Mesenchymal stem cell (in vitro differentiated cells and primary cell): ENCODE data around the gene MEF2A.
A peak's percentile ranks its signal among the peaks of the same experiment; 100 is the strongest.

Source experiments
- DNase-seq: peaks from one replicate; pipeline ENCODE4 v3.0.0-alpha.2; 2013
- H2AFZ ChIP-seq: one replicate; pipeline ENCODE4 v1.6.1; 2013; ENCODE audit warnings: low read depth, mild to moderate bottlenecking, control low read depth, inconsistent platforms, low read length, moderate library complexity
- H2AK5ac ChIP-seq: 2 replicates; pipeline ENCODE4 v1.6.1; 2013; ENCODE audit warnings: low read length, moderate library complexity, mild to moderate bottlenecking, inconsistent platforms; ENCODE audit not compliant: severe bottlenecking
- H2BK120ac ChIP-seq: one replicate; pipeline ENCODE4 v1.6.1; 2013; ENCODE audit warnings: low read depth, mild to moderate bottlenecking, inconsistent platforms, low read length, moderate library complexity
- H2BK12ac ChIP-seq, 2 experiments: one replicate each; pipeline ENCODE4 v1.6.1; 2013; ENCODE audit warnings: inconsistent platforms in 2 of 2, low read length in 2 of 2, mild to moderate bottlenecking in 2 of 2, moderate library complexity in 2 of 2, control low read depth in 1 of 2
- H2BK15ac ChIP-seq: one replicate; pipeline ENCODE4 v1.6.1; 2013; ENCODE audit warnings: mild to moderate bottlenecking, low read depth, inconsistent platforms; ENCODE audit not compliant: poor library complexity, severe bottlenecking
- H2BK5ac ChIP-seq: 2 replicates; pipeline ENCODE4 v1.6.1; 2013; ENCODE audit warnings: low read depth, mild to moderate bottlenecking, low read length, control low read depth, inconsistent platforms; ENCODE audit not compliant: poor library complexity, severe bottlenecking
- H3K14ac ChIP-seq, 2 experiments: one replicate each; pipeline ENCODE4 v1.6.1; 2013; ENCODE audit warnings: inconsistent platforms in 2 of 2, low read length in 2 of 2, control low read depth in 1 of 2, mild to moderate bottlenecking in 1 of 2, moderate library complexity in 1 of 2
- H3K18ac ChIP-seq, 2 experiments: one replicate each; pipeline ENCODE4 v1.6.1; 2013; ENCODE audit warnings: inconsistent platforms in 2 of 2, low read length in 2 of 2, control low read depth in 1 of 2, low read depth in 1 of 2, mild to moderate bottlenecking in 1 of 2
- H3K23ac ChIP-seq, 2 experiments: one replicate each; pipeline ENCODE4 v1.6.1; 2013; ENCODE audit warnings: inconsistent platforms in 2 of 2, low read length in 2 of 2, mild to moderate bottlenecking in 2 of 2, moderate library complexity in 2 of 2, control low read depth in 1 of 2
- H3K27ac ChIP-seq: 2 replicates; pipeline ENCODE4 v1.5.1; 2013; ENCODE audit warnings: mild to moderate bottlenecking, moderate library complexity, low read length, control low read depth, inconsistent platforms; ENCODE audit not compliant: poor library complexity, severe bottlenecking
- H3K27me3 ChIP-seq, 2 experiments: 2 replicates each; pipeline versions ENCODE4 v1.6.1 to v1.7.0; 2013; ENCODE audit warnings: low read length in 2 of 2, mild to moderate bottlenecking in 2 of 2, moderate library complexity in 2 of 2, control low read depth in 1 of 2, inconsistent platforms in 1 of 2; ENCODE audit not compliant: control insufficient read depth in 1 of 2, insufficient read depth in 1 of 2
- H3K36me3 ChIP-seq, 2 experiments: 2 replicates each; pipeline versions ENCODE4 v1.6.1 to v1.7.0; 2013; ENCODE audit warnings: low read length in 2 of 2, control low read depth in 1 of 2, inconsistent platforms in 1 of 2, low read depth in 1 of 2, mild to moderate bottlenecking in 1 of 2; ENCODE audit not compliant: insufficient read depth in 2 of 2, control insufficient read depth in 1 of 2
- H3K4ac ChIP-seq, 2 experiments: one replicate each; pipeline ENCODE4 v1.6.1; 2013; ENCODE audit warnings: inconsistent platforms in 2 of 2, low read length in 2 of 2, mild to moderate bottlenecking in 2 of 2, moderate library complexity in 2 of 2, control low read depth in 1 of 2, low read depth in 1 of 2
- H3K4me1 ChIP-seq: 2 replicates; pipeline ENCODE4 v1.6.1; 2013; ENCODE audit warnings: low read depth, low read length, control low read depth; ENCODE audit not compliant: control insufficient read depth, insufficient read depth
- H3K4me2 ChIP-seq: 2 replicates; pipeline ENCODE4 v1.6.1; 2013; ENCODE audit warnings: low read length, mild to moderate bottlenecking, inconsistent platforms; ENCODE audit not compliant: poor library complexity, severe bottlenecking
- H3K4me3 ChIP-seq, 2 experiments: 2 replicates each; pipeline versions ENCODE4 v1.5.1 to v1.7.0; 2013; ENCODE audit warnings: low read length in 2 of 2, mild to moderate bottlenecking in 2 of 2, control low read depth in 1 of 2, low read depth in 1 of 2; ENCODE audit not compliant: insufficient read depth in 1 of 2
- H3K79me1 ChIP-seq: replicated peaks from 2 replicates; pipeline ENCODE4 v1.6.1; 2013; ENCODE audit warnings: mild to moderate bottlenecking, control low read depth, low read length, inconsistent platforms; ENCODE audit not compliant: poor library complexity, severe bottlenecking
- H3K9ac ChIP-seq: 2 replicates; pipeline ENCODE4 v1.7.0; 2013; ENCODE audit warnings: mild to moderate bottlenecking, low read length, moderate library complexity
- H3K9me3 ChIP-seq: 2 replicates; pipeline ENCODE4 v1.7.0; 2013; ENCODE audit warnings: mild to moderate bottlenecking, low read length; ENCODE audit not compliant: control insufficient read depth
- H4K8ac ChIP-seq: one replicate; pipeline ENCODE4 v1.6.1; 2013; ENCODE audit warnings: inconsistent platforms, mild to moderate bottlenecking, low read length, moderate library complexity
- H4K91ac ChIP-seq: one replicate; pipeline ENCODE4 v1.6.1; 2013; ENCODE audit warnings: mild to moderate bottlenecking, low read length, inconsistent platforms
- WGBS: methylation state at CpG from one replicate; pipeline ENCODE4 v1.1.7; 2013; ENCODE audit warnings: mixed read lengths; 5-methylcytosine and 5-hydroxymethylcytosine counted together

MEF2A gene

DNA sequence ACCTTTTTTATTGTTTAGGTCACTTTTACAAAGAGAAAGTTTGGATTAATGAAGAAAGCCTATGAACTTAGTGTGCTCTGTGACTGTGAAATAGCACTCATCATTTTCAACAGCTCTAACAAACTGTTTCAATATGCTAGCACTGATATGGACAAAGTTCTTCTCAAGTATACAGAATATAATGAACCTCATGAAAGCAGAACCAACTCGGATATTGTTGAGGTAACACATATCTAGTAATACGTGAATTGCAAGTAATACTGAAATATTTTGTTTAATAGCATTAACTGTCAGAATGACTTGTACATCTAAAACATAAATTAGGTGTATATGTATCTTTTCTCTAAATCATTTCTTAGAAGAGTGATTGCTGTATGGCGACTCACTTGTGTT is 79.8 kb downstream of the MEF2A start:
- H2BK5ac ChIP-seq = no peak overlapping the region
- H3K36me3 ChIP-seq = peaks cover 9 to 32% of the 10 kb centered on the region in 2 experiments
- H3K14ac ChIP-seq = no peak overlapping the region
- H4K91ac ChIP-seq = no peak overlapping the region
- H3K4ac ChIP-seq = no peak overlapping the region
- H4K8ac ChIP-seq = no peak overlapping the region
- DNase-seq = no peak
- no peak overlapping the region for H2AFZ ChIP-seq
- no peak overlapping the region for H3K9ac ChIP-seq
- H3K18ac ChIP-seq = no peak overlapping the region
- H3K79me1 ChIP-seq = peaks cover 14% of the 10 kb centered on the region
- H2BK15ac ChIP-seq = no peak overlapping the region
- no CpG with 5 or more reads among the region's 3 CpGs for WGBS
- H2AK5ac ChIP-seq = no peak overlapping the region
- H3K27ac ChIP-seq = no peak overlapping the region
- no peak overlapping the region for H3K4me3 ChIP-seq
- H3K23ac ChIP-seq = no peak overlapping the region
- H2BK12ac ChIP-seq = no peak overlapping the region
- no peaks in the 10 kb centered on the region for H3K4me1 ChIP-seq
- H3K27me3 ChIP-seq = no peaks in the 10 kb centered on the region
- H2BK120ac ChIP-seq = no peak overlapping the region
- no peak overlapping the region for H3K4me2 ChIP-seq
- no peaks in the 10 kb centered on the region for H3K9me3 ChIP-seq

DNA sequence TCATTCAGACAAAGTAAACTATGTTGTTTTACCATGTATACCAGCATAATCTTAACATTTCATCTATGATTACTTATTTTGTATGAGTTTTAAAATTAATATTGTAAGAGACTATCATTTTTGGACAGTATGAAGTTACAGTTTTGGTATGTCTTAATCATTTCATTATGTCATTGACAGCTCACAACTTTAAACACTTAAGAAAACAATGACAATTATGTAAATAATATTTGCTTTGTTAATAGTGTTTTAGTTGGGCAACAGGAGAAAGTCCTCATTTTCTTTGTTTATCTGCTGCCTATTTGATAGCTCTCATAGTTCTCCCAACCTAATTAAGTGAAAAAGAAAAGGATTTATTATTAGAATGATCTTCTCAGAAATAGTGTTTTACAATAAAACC is 80.2 kb downstream of the MEF2A start:
- no peak overlapping the region for H3K9ac ChIP-seq
- no peak overlapping the region for H2BK12ac ChIP-seq
- no peak overlapping the region for H2AFZ ChIP-seq
- peaks cover 12% of the 10 kb centered on the region for H3K79me1 ChIP-seq
- no peak overlapping the region for H3K27ac ChIP-seq
- no peak overlapping the region for H3K4me3 ChIP-seq
- no peaks in the 10 kb centered on the region for H3K27me3 ChIP-seq
- H3K18ac ChIP-seq = no peak overlapping the region
- H3K4me1 ChIP-seq = no peaks in the 10 kb centered on the region
- H3K4ac ChIP-seq = no peak overlapping the region
- H3K23ac ChIP-seq = no peak overlapping the region
- H3K14ac ChIP-seq = no peak overlapping the region
- DNase-seq = no peak
- H3K9me3 ChIP-seq = no peaks in the 10 kb centered on the region
- no peak overlapping the region for H2BK15ac ChIP-seq
- H3K36me3 ChIP-seq = peaks cover 7 to 29% of the 10 kb centered on the region in 2 experiments
- no peak overlapping the region for H2BK5ac ChIP-seq
- no peak overlapping the region for H2BK120ac ChIP-seq
- H4K91ac ChIP-seq = no peak overlapping the region
- no peak overlapping the region for H3K4me2 ChIP-seq
- no peak overlapping the region for H4K8ac ChIP-seq
- no peak overlapping the region for H2AK5ac ChIP-seq

DNA sequence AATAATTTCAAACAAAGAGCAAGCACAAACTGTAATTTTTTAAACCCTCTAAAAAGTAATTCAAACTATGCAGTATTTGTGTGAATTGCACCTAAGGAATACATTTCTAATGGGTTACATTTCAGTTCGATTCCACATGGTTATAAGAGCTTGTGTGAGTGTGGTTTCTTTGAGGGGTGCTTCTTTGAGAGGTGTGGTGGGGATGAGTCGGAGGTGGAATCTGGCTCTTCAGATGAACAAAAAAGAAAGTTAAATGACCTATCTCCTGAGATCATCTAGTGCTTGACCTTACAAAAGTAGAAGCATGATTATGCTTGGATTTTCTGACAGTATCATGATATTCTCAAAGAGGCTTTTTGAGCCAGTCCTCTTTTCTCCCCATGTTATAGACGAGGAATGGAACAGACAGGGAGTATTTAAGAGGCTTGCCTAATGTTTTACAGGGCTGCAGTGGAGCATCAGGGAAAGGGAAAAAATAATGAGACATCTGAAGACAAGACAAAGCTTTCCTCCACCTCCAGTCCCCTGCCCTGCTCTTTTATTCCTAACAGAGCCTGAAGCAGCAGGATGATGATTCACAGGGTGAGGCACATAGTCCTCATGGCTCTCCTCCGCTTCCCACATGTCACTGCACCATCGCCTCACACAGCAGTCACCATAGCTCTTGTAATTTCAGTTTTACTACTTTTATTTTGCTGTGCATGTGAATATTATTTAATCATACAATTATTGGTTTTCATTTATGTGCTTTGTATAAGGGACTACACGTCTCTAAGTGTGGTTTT is 85.4 kb downstream of the MEF2A start:
- no peak overlapping the region for H3K4me3 ChIP-seq
- H2AK5ac ChIP-seq = no peak overlapping the region
- peak; percentile 39 for DNase-seq
- H3K4me2 ChIP-seq = no peak overlapping the region
- H2BK15ac ChIP-seq = no peak overlapping the region
- H4K91ac ChIP-seq = no peak overlapping the region
- peaks cover 6 to 20% of the 10 kb centered on the region in 2 experiments for H3K36me3 ChIP-seq
- no peak overlapping the region for H2AFZ ChIP-seq
- no peak overlapping the region for H3K4ac ChIP-seq
- H2BK12ac ChIP-seq = no peak overlapping the region
- H3K18ac ChIP-seq = no peak overlapping the region
- H2BK120ac ChIP-seq = no peak overlapping the region
- H3K23ac ChIP-seq = no peak overlapping the region
- H3K4me1 ChIP-seq = no peaks in the 10 kb centered on the region
- H4K8ac ChIP-seq = no peak overlapping the region
- no peak overlapping the region for H2BK5ac ChIP-seq
- H3K27ac ChIP-seq = no peak overlapping the region
- H3K27me3 ChIP-seq = no peaks in the 10 kb centered on the region
- H3K9me3 ChIP-seq = no peaks in the 10 kb centered on the region
- H3K9ac ChIP-seq = peak overlapping the region; percentile 21
- no peak overlapping the region for H3K14ac ChIP-seq
- peaks cover 8% of the 10 kb centered on the region for H3K79me1 ChIP-seq
- 58% methylated on average over 3 of the region's 6 CpGs for WGBS

DNA sequence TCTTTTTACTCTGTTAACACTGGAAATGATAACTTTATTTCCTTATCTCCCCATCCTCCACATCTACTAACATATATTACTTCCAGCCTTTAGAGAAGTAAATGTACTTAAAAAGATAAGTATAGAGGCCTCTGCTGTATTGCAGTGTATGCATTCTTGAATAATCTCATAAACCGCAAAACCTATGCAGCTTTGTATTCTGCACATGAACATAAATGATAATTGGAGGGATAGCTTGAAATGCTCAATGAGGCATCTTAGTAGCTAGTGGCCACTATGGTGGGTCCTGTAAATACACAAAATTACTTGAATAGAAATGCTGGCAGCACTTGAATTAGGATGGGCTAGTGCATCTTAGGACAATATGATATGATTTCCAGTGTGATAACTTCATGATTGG is 90.4 kb downstream of the MEF2A start:
- DNase-seq = no peak
- Histone ChIP-seq H4K8ac (no peak overlapping the region), H2BK120ac (no peak overlapping the region), H2BK15ac (no peak overlapping the region), H3K23ac (no peak overlapping the region), H3K4me2 (no peak overlapping the region), H2BK12ac (no peak overlapping the region), H3K27ac (no peak overlapping the region), H2AK5ac (no peak overlapping the region), H3K36me3 (peaks cover 6 to 27% of the 10 kb centered on the region in 2 experiments), H3K9me3 (no peaks in the 10 kb centered on the region), H4K91ac (no peak overlapping the region), H3K4ac (no peak overlapping the region), H3K4me3 (no peak overlapping the region), H3K79me1 (peaks cover 8% of the 10 kb centered on the region), H3K4me1 (no peaks in the 10 kb centered on the region), H2BK5ac (no peak overlapping the region), H3K18ac (no peak overlapping the region), H3K9ac (no peak overlapping the region), H3K27me3 (no peaks in the 10 kb centered on the region), H3K14ac (no peak overlapping the region), H2AFZ (no peak overlapping the region)
- 100% methylated on average over 1 of the region's 1 CpG for WGBS
